Effector memory CD4-positive, alpha-beta T cell (primary cell): ENCODE results near the gene HELB.

Experiments used
- DNase-seq, 3 donors: peaks; one replicate each; pipeline ENCODE4 v3.0.0-alpha.2; 2020
- H3K27ac ChIP-seq: 2 replicates; pipeline ENCODE4 v1.7.0; 2013; ENCODE audit warnings: mild to moderate bottlenecking, low read length, moderate library complexity; ENCODE audit not compliant: insufficient read depth, poor library complexity, severe bottlenecking
- H3K27me3 ChIP-seq: replicated peaks from 2 replicates; pipeline ENCODE4 v1.7.0; 2013; ENCODE audit warnings: mild to moderate bottlenecking, low read length; ENCODE audit not compliant: insufficient read depth, control insufficient read depth, poor library complexity, severe bottlenecking
- H3K36me3 ChIP-seq: 2 replicates; pipeline ENCODE4 v1.7.0; 2013; ENCODE audit warnings: mild to moderate bottlenecking, low read length, moderate library complexity; ENCODE audit not compliant: control insufficient read depth, insufficient read depth
- H3K4me1 ChIP-seq: 2 replicates; pipeline ENCODE4 v1.7.0; 2013; ENCODE audit warnings: low read length, mild to moderate bottlenecking; ENCODE audit not compliant: control insufficient read depth, insufficient read depth, poor library complexity, severe bottlenecking
- H3K4me3 ChIP-seq: 2 replicates; pipeline ENCODE4 v1.7.0; 2013; ENCODE audit warnings: low read length, low read depth, mild to moderate bottlenecking; ENCODE audit not compliant: insufficient read depth, poor library complexity, severe bottlenecking
- H3K9me3 ChIP-seq: 2 replicates; pipeline ENCODE4 v1.7.0; 2013; ENCODE audit warnings: mild to moderate bottlenecking, low read length, moderate library complexity; ENCODE audit not compliant: control insufficient read depth

HELB gene

DNA sequence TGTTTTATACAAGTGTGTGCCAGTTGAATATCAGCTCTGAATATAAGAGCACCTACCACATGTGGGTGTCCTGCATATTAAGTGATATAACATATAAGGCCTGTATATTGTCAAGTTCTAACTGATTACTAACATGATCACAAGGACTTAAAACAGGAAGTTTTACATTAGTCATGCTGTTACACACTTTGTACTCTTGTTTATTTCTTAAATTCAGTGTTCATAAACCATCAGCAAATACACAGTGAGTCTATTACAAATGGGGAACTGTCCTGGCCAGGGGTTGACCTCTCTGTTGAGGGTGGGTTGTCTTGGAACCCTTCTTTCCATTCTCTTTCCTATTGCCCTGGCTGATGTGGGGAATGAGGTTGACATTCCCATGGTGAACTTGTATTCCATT, 19.1 kb downstream of the HELB start:
- Histone ChIP-seq H3K36me3 (peaks cover 38% of the 10 kb centered on the region), H3K27ac (no peak overlapping the region), H3K4me3 (no peak overlapping the region), H3K9me3 (no peaks in the 10 kb centered on the region), H3K4me1 (peaks cover 6% of the 10 kb centered on the region), H3K27me3 (no peaks in the 10 kb centered on the region)
- DNase-seq, result no peak

DNA sequence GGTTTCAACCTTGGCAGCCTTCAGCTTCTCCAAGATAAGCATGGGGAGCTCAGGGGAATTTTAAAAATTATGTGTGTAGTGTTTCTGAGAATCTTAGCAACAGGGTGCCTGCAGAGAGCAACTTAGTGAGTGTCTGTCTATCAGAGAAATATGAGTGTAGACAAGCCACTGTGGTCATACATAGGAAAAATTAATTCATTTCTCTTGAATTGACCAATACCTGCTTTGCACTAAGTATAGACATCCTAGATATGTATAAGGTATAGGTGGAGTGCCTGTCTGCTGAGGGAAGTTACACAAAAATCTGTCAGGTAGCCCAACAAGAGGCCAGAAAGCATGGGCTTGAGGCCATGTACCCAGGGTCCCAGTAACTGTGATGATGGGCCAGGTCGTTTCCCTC, 20.7 kb downstream of the HELB start:
- H3K36me3 ChIP-seq, result peaks cover 54% of the 10 kb centered on the region

GRCh38 chr12:66329941-66330340, 27.6 kb downstream of the HELB start:
- Histone ChIP-seq H3K9me3 (no peaks in the 10 kb centered on the region), H3K4me3 (no peak overlapping the region), H3K4me1 (no peaks in the 10 kb centered on the region), H3K36me3 (peaks cover 65% of the 10 kb centered on the region), H3K27me3 (no peaks in the 10 kb centered on the region), H3K27ac (no peak overlapping the region)
- DNase-seq, result no peak

More for the DNA sequence above, 20.7 kb downstream of the HELB start:
- Histone ChIP-seq H3K4me1 (no peaks in the 10 kb centered on the region), H3K27ac (no peak overlapping the region), H3K4me3 (no peak overlapping the region), H3K9me3 (no peaks in the 10 kb centered on the region), H3K27me3 (no peaks in the 10 kb centered on the region)
- DNase-seq, result no peak

DNA sequence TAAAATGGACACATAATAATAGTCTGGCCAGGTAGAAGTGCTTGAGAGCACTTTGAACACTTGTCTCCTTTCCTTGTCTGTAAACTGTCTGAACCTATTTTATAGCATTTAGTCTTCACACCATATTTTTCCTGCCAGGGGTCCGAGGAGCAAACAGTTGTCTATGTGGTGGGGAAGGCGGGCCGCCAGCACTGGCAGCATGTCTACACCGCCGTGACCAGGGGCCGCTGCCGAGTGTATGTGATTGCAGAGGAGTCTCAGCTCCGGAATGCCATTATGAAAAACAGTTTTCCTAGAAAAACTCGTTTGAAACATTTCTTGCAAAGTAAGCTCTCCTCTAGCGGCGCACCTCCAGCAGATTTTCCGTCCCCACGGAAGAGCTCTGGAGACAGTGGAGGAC, 28.7 kb downstream of the HELB start:
- no peak overlapping the region for H3K27ac ChIP-seq
- H3K27me3 ChIP-seq, result no peaks in the 10 kb centered on the region
- H3K4me3 ChIP-seq, result no peak overlapping the region
- H3K9me3 ChIP-seq, result no peaks in the 10 kb centered on the region
- H3K4me1 ChIP-seq, result no peaks in the 10 kb centered on the region
- H3K36me3 ChIP-seq, result peaks cover 58% of the 10 kb centered on the region
- no peak for DNase-seq

GRCh38 chr12:66331814-66332213, 29.5 kb downstream of the HELB start:
- no peaks in the 10 kb centered on the region for H3K4me1 ChIP-seq
- no peak for DNase-seq
- H3K36me3 ChIP-seq, result peaks cover 58% of the 10 kb centered on the region
- H3K9me3 ChIP-seq, result no peaks in the 10 kb centered on the region
- H3K4me3 ChIP-seq, result no peak overlapping the region
- H3K27ac ChIP-seq, result no peak overlapping the region
- H3K27me3 ChIP-seq, result no peaks in the 10 kb centered on the region

DNA sequence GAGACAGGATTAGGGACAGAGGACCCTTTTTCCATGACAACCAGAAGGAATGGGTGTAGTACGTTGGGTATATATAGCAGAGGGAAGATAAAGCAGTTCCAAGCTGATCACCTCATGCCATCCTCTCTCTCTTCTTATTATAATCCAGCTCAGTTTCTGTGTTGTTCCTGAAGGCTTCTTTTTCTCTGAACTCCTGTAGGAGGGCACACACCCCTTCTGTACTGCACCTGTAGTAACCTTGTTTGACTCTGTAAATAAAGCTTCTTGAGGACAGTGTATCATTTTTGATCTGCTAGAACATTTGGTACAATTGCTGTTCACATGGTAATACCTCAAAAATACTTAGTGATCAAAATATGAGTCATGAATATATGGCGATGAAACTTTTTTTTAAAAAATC, 33.5 kb downstream of the HELB start:
- H3K9me3 ChIP-seq, result peaks cover 4% of the 10 kb centered on the region
- H3K4me3 ChIP-seq, result no peak overlapping the region
- no peak for DNase-seq
- no peak overlapping the region for H3K27ac ChIP-seq
- no peaks in the 10 kb centered on the region for H3K4me1 ChIP-seq
- peaks cover 70% of the 10 kb centered on the region for H3K36me3 ChIP-seq
- no peaks in the 10 kb centered on the region for H3K27me3 ChIP-seq

DNA sequence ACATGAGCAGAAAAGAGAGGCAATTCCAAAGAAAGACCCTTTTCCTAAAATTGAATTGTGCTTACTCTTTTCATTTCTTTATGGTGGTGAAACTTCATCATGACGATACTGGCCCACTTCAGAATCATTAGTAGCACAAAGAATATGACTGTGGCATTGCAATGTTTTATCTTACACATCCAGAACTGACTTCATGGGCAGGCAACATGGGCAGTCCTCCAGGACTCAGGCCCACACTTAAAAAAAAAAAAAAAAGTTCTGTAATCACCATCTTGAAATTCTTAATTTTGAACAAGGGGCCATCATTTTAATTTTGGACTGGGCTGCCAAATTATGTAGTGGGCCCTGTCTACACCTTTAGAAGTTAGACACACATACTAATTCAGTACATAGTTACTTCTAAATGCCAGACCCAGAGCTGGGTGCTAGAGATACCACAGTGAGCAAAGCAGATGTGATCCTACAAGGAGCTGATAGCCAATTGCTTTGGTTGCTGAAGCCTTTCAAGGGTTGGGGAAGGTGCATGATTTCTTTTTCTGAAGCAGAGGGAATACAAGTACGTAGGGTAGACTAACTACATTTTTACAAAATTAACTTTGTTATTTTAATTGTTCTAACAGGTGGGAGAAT, 35.2 kb downstream of the HELB start:
- H3K36me3 ChIP-seq, result peaks cover 70% of the 10 kb centered on the region
- no peaks in the 10 kb centered on the region for H3K4me1 ChIP-seq
- no peak overlapping the region for H3K4me3 ChIP-seq
- H3K27ac ChIP-seq, result no peak overlapping the region
- DNase-seq, result no peak
- no peaks in the 10 kb centered on the region for H3K27me3 ChIP-seq
- H3K9me3 ChIP-seq, result peaks cover 8% of the 10 kb centered on the region

- H3K9me3 ChIP-seq, result peaks cover 8% of the 10 kb centered on the region
- H3K36me3 ChIP-seq, result peaks cover 66% of the 10 kb centered on the region
- H3K27ac ChIP-seq, result no peak overlapping the region
- H3K4me3 ChIP-seq, result no peak overlapping the region
- H3K4me1 ChIP-seq, result no peaks in the 10 kb centered on the region
- no peak for DNase-seq
- no peaks in the 10 kb centered on the region for H3K27me3 ChIP-seq
Measured at GRCh38 chr12:66340131-66340530, 37.8 kb downstream of the HELB start.

DNA sequence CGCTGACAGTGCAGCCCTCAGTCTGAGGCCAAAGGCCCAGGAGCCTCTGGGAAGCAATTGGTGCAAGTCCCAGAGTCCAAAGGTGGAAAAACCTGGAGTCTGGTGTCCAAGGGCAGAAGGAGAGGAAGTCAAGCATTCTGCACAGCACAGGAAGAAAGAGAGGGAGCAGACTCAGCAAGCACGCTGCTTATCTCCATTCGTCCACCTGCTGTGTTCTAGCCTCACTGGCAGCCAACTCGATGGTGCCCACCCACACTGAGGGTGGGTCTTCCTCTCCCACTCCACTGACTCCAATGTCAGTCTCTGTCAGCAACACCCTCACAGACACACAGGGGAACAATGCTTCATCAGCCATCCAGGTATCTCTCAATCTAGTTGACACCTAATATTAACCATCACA, 38.8 kb downstream of the HELB start:
- H3K27me3 ChIP-seq, result no peaks in the 10 kb centered on the region
- H3K4me3 ChIP-seq, result no peak overlapping the region
- H3K4me1 ChIP-seq, result no peaks in the 10 kb centered on the region
- peaks cover 8% of the 10 kb centered on the region for H3K9me3 ChIP-seq
- DNase-seq, result no peak
- H3K27ac ChIP-seq, result no peak overlapping the region
- peaks cover 72% of the 10 kb centered on the region for H3K36me3 ChIP-seq

GRCh38 chr12:66345212-66345611, 42.9 kb downstream of the HELB start:
- no peak overlapping the region for H3K27ac ChIP-seq

More at GRCh38 chr12:66345212-66345611, 42.9 kb downstream of the HELB start:
- no peaks in the 10 kb centered on the region for H3K27me3 ChIP-seq
- no peak overlapping the region for H3K4me3 ChIP-seq
- H3K9me3 ChIP-seq, result peaks cover 7% of the 10 kb centered on the region
- H3K36me3 ChIP-seq, result peaks cover 32% of the 10 kb centered on the region
- H3K4me1 ChIP-seq, result no peaks in the 10 kb centered on the region
- no peak for DNase-seq
